H1 (cell line): ENCODE data around the gene SNX13.

Experiments used
- BRCA1 ChIP-seq: IDR thresholded peaks from 2 replicates; pipeline ENCODE4 v1.6.1; 2012; ENCODE audit warnings: low read depth, low read length, improper control_type of control experiment
- CTCF ChIP-seq, 3 experiments: IDR thresholded peaks; 1 replicate in 2 of 3; 2 replicates in 1 of 3; pipeline versions ENCODE4 v1.5.1 to v1.6.1; 2011; ENCODE audit warnings: low read length in 3 of 3, mild to moderate bottlenecking in 3 of 3, inconsistent platforms in 2 of 3, low read depth in 1 of 3, moderate library complexity in 1 of 3; ENCODE audit not compliant: insufficient read depth in 1 of 3; ENCODE audit errors: control extremely low read depth in 1 of 3
- EP300 ChIP-seq, 2 experiments: IDR thresholded peaks; 1 replicate in 1 of 2; 2 replicates in 1 of 2; pipeline ENCODE4 v1.6.1; 2011 to 2012; ENCODE audit warnings: low read depth in 2 of 2, low read length in 2 of 2, mild to moderate bottlenecking in 2 of 2, borderline replicate concordance in 1 of 2, inconsistent platforms in 1 of 2, moderate library complexity in 1 of 2
- EZH2 ChIP-seq: fragments of 200-600 bp; sonication (generic); IDR thresholded peaks from 2 replicates; pipeline ENCODE4 v1.7.1; 2012; ENCODE audit warnings: low read depth, mild to moderate bottlenecking, moderate library complexity, low read length, inconsistent platforms; ENCODE audit not compliant: severe bottlenecking
- GABPA ChIP-seq: IDR thresholded peaks from 2 replicates; pipeline ENCODE4 v1.6.1; 2011; ENCODE audit warnings: mild to moderate bottlenecking, low read length, moderate library complexity, borderline replicate concordance; ENCODE audit not compliant: insufficient read depth
- HDAC6 ChIP-seq: IDR thresholded peaks from one replicate; pipeline ENCODE4 v1.7.1; 2012; ENCODE audit warnings: low read depth, mild to moderate bottlenecking, inconsistent platforms, low read length, moderate library complexity
- JUND ChIP-seq: IDR thresholded peaks from 2 replicates; pipeline ENCODE4 v1.6.1; 2011; ENCODE audit warnings: mild to moderate bottlenecking, improper control_type of control experiment, low read length
- KDM4A ChIP-seq: IDR thresholded peaks from one replicate; pipeline ENCODE4 v1.7.1; 2012; ENCODE audit warnings: low read depth, mild to moderate bottlenecking, moderate library complexity, low read length, inconsistent platforms; ENCODE audit not compliant: severe bottlenecking
- MAFK ChIP-seq: IDR thresholded peaks from 2 replicates; pipeline ENCODE4 v1.6.1; 2012; ENCODE audit warnings: low read depth, mild to moderate bottlenecking, improper control_type of control experiment, low read length
- POLR2A ChIP-seq, 2 experiments: IDR thresholded peaks; 1 replicate in 1 of 2; 2 replicates in 1 of 2; pipeline ENCODE4 v1.6.1; 2011; ENCODE audit warnings: low read depth in 2 of 2, low read length in 2 of 2, mild to moderate bottlenecking in 2 of 2; ENCODE audit errors: control extremely low read depth in 1 of 2
- POLR2AphosphoS5 ChIP-seq: IDR thresholded peaks from 2 replicates; pipeline ENCODE4 v1.6.1; 2011; ENCODE audit warnings: low read depth, low read length
- RAD21 ChIP-seq, 2 experiments: IDR thresholded peaks in 1 of 2; conservative IDR thresholded peaks in 1 of 2; 2 replicates each; pipeline ENCODE4 v1.6.1; 2011; ENCODE audit warnings: low read depth in 2 of 2, low read length in 2 of 2, improper control_type of control experiment in 1 of 2, inconsistent platforms in 1 of 2, mild to moderate bottlenecking in 1 of 2, moderate library complexity in 1 of 2
- RFX5 ChIP-seq: IDR thresholded peaks from 2 replicates; pipeline ENCODE4 v1.6.1; 2011; ENCODE audit warnings: low read depth, low read length, improper control_type of control experiment, borderline replicate concordance
- TF ChIP-seq, protein P1 (sequence below): IDR thresholded peaks from 2 replicates; pipeline ENCODE4 v1.6.1; 2011; ENCODE audit warnings: low read length, improper control_type of control experiment

GRCh38 chr7:17843041-17843440 is 97.3 kb downstream of the SNX13 start:
- TF ChIP-seq MAFK: no peak
- no peak for TF ChIP-seq BRCA1
- TF ChIP-seq POLR2A (IDR thresholded peaks at IDR 0.05; ENCODE audit: control extremely low read depth in 1 of 2, low read depth in 2 of 2, low read length in 2 of 2): no peak
- TF ChIP-seq JUND: no peak
- no peak for TF ChIP-seq CTCF (IDR thresholded peaks at IDR 0.05; ENCODE audit: control extremely low read depth in 1 of 3, insufficient read depth in 1 of 3, low read depth in 1 of 3, low read length in 3 of 3)
- no peak for TF ChIP-seq EP300 (IDR thresholded peaks at IDR 0.05; ENCODE audit: borderline replicate concordance in 1 of 2, low read depth in 2 of 2, low read length in 2 of 2)
- TF ChIP-seq RFX5: no peak
- no peak for TF ChIP-seq EZH2
- no peak for TF ChIP-seq POLR2AphosphoS5
- TF ChIP-seq RAD21 (IDR thresholded peaks at IDR 0.05 in 1 of 2, conservative IDR thresholded peaks at IDR 0.05 in 1 of 2; ENCODE audit: low read depth in 2 of 2, low read length in 2 of 2): no peak
- TF ChIP-seq HDAC6: no peak
- TF ChIP-seq, protein P1, sequence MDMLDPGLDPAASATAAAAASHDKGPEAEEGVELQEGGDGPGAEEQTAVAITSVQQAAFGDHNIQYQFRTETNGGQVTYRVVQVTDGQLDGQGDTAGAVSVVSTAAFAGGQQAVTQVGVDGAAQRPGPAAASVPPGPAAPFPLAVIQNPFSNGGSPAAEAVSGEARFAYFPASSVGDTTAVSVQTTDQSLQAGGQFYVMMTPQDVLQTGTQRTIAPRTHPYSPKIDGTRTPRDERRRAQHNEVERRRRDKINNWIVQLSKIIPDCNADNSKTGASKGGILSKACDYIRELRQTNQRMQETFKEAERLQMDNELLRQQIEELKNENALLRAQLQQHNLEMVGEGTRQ: no peak
- no peak for TF ChIP-seq KDM4A
- TF ChIP-seq GABPA: no peak
